Ishikawa (cell line): Measurements from ENCODE around the gene CACNA1H.
A peak's percentile ranks its signal among the peaks of the same experiment; 100 is the strongest.

ENCODE experiments used
- CEBPB ChIP-seq: IDR thresholded peaks from 2 replicates; pipeline ENCODE4 v1.6.1; 2012
- CREB1 ChIP-seq: IDR thresholded peaks from 2 replicates; pipeline ENCODE4 v1.6.1; 2012; ENCODE audit warnings: low read depth
- EGR1 ChIP-seq: IDR thresholded peaks from 2 replicates; pipeline ENCODE4 v1.6.1; 2012
- EP300 ChIP-seq: IDR thresholded peaks from 2 replicates; pipeline ENCODE4 v1.6.1; 2012; ENCODE audit warnings: borderline replicate concordance
- NFIC ChIP-seq: IDR thresholded peaks from 2 replicates; pipeline ENCODE4 v1.6.1; 2012
- RAD21 ChIP-seq: IDR thresholded peaks from 2 replicates; pipeline ENCODE4 v1.6.1; 2012; ENCODE audit warnings: low read depth
- REST ChIP-seq: IDR thresholded peaks from 2 replicates; pipeline ENCODE4 v1.6.1; 2012; ENCODE audit warnings: low read depth, mild to moderate bottlenecking
- TAF1 ChIP-seq: IDR thresholded peaks from 2 replicates; pipeline ENCODE4 v1.6.1; 2012; ENCODE audit warnings: low read depth, mild to moderate bottlenecking
- TCF12 ChIP-seq: IDR thresholded peaks from 2 replicates; pipeline ENCODE4 v1.6.1; 2012; ENCODE audit warnings: low read depth
- USF1 ChIP-seq: IDR thresholded peaks from 2 replicates; pipeline ENCODE4 v1.6.1; 2012
- YY1 ChIP-seq: IDR thresholded peaks from 2 replicates; pipeline ENCODE4 v1.6.1; 2012; ENCODE audit warnings: low read depth
- ZBTB7A ChIP-seq: IDR thresholded peaks from 2 replicates; pipeline ENCODE4 v1.6.1; 2012; ENCODE audit warnings: low read depth
- TF ChIP-seq, protein P1 (sequence below): IDR thresholded peaks from 2 replicates; pipeline ENCODE4 v1.6.1; 2012

GRCh38 chr16:1145383-1146100 lies 7.4 kb upstream of the CACNA1H start:
- TF ChIP-seq NFIC (peak; percentile 77), TCF12 (peak; percentile 12; the same call in 1 of the 2 replicates), REST (no peak), YY1 (no peak), ZBTB7A (no peak), CEBPB (no peak), EP300 (no peak), TAF1 (no peak), EGR1 (no peak), RAD21 (no peak), CREB1 (no peak), USF1 (no peak)
- TF ChIP-seq, protein P1, sequence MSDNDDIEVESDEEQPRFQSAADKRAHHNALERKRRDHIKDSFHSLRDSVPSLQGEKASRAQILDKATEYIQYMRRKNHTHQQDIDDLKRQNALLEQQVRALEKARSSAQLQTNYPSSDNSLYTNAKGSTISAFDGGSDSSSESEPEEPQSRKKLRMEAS = no peak
